ENCODE results near the gene KRTAP10-2. TPM values are rescaled to one million over a fixed set of nuclear protein-coding genes. Genes with fewer than 3 reads are reported as not detected.

The KRTAP10-2 gene
- total and polyA plus RNA-seq, 9 of the 15 experiments (the other 6 are each of a cell fraction or from before 2014, with no cell fraction given): not detected

DNA sequence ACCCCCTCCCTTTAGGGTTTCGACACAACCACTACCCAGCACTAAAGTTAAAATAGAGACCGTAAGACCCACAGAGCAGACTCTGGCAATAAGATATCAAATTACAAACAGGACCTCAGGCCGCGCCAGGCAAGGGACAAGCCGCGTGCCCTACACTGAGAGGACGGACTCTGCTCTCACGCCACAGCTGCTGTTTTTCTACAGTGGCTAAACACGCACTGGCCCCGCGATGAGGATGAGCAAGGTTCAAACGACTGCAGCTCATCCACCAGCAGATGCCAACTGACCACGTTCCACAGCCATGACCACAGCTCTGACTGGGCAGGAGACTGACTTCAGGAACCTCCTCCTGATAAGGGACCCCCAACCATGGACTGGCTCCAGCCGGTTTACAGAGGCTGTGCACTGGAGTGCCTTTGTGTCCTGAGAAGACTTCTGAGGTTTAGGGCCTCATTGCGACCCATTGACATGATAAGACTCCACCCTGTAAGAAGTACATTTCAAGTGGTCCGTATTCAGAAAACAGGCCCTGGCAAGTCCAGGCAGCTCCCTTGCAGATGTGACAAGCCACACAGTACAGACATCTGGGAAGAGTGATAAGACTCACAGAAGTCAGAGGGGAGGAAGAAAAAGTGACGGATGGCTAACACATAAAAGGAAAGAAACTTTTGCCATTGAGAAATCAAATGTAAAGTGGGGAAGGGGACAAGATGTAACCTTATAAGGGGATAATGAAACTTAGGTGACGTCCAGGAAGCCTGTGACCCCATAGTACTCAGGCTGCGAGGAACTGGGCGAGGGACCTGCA lies 42.5 kb upstream of the KRTAP10-2 start (continued):
- TF ChIP-seq, protein P1, sequence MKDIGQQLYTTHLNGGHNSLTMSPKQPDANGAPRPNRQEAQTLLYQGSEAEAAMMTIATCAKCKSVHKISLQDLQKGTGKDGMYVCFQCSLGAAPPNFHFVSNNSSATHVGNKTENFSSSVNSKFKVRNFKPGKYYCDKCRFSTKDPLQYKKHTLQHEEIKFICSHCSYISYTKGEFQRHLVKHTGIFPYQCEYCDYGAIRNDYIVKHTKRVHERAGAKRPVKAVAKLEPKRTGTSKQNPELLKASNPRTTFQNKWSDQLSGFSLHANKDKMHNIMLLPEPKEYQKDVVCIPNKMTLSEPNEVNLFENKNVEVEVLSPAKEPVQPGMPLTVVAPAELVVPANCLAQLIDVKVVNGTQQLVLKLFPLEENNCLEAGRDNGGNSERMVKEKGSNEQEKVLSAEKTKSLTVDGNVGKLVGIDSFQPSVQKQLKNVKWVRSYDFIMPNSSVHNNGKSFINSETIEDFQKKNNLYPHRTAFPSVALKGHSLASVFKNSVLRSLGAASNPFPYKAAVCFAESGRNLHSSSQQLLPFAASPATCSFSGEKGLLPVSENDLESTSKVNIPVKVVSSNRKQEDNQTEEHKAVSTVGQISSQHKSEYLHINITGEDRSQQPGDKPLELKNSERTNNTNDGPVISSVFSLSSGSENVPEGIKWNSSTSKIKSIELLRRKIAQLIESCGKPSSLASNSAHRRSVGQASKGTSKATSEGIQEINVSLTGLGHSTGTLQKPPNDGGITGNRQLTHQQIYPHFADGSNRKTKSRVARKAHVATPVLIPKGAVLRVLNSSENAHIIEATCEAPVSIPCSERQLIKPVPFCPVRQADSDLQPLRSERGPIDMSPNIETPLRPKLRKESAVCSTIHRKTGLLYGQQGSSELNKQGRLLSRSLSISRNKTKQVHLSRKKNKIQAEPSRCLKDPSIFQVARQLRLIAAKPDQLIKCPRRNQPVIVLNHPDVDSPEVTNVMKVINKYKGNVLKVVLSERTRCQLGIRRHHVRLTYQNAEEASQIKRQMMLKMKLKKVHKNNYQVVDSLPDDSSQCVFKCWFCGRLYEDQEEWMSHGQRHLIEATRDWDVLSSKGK (CRISPR knock-in tag; IDR thresholded peaks at IDR 0.05): no peak
- no peak for TF ChIP-seq MAFK (IDR thresholded peaks at IDR 0.05; ENCODE audit: low read length)
- TF ChIP-seq FOXK1 (CRISPR knock-in tag; IDR thresholded peaks at IDR 0.05; ENCODE audit: borderline replicate concordance): no peak
- TF ChIP-seq BMI1 (IDR thresholded peaks at IDR 0.05; ENCODE audit: low read length): no peak
- TF ChIP-seq ZNF263 (CRISPR knock-in tag; IDR thresholded peaks at IDR 0.05; ENCODE audit: borderline replicate concordance): no peak
- TF ChIP-seq, protein P2, sequence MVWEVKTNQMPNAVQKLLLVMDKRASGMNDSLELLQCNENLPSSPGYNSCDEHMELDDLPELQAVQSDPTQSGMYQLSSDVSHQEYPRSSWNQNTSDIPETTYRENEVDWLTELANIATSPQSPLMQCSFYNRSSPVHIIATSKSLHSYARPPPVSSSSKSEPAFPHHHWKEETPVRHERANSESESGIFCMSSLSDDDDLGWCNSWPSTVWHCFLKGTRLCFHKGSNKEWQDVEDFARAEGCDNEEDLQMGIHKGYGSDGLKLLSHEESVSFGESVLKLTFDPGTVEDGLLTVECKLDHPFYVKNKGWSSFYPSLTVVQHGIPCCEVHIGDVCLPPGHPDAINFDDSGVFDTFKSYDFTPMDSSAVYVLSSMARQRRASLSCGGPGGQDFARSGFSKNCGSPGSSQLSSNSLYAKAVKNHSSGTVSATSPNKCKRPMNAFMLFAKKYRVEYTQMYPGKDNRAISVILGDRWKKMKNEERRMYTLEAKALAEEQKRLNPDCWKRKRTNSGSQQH (CRISPR knock-in tag; IDR thresholded peaks at IDR 0.05): no peak
- TF ChIP-seq, protein P3, sequence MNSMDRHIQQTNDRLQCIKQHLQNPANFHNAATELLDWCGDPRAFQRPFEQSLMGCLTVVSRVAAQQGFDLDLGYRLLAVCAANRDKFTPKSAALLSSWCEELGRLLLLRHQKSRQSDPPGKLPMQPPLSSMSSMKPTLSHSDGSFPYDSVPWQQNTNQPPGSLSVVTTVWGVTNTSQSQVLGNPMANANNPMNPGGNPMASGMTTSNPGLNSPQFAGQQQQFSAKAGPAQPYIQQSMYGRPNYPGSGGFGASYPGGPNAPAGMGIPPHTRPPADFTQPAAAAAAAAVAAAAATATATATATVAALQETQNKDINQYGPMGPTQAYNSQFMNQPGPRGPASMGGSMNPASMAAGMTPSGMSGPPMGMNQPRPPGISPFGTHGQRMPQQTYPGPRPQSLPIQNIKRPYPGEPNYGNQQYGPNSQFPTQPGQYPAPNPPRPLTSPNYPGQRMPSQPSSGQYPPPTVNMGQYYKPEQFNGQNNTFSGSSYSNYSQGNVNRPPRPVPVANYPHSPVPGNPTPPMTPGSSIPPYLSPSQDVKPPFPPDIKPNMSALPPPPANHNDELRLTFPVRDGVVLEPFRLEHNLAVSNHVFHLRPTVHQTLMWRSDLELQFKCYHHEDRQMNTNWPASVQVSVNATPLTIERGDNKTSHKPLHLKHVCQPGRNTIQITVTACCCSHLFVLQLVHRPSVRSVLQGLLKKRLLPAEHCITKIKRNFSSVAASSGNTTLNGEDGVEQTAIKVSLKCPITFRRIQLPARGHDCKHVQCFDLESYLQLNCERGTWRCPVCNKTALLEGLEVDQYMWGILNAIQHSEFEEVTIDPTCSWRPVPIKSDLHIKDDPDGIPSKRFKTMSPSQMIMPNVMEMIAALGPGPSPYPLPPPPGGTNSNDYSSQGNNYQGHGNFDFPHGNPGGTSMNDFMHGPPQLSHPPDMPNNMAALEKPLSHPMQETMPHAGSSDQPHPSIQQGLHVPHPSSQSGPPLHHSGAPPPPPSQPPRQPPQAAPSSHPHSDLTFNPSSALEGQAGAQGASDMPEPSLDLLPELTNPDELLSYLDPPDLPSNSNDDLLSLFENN (IDR thresholded peaks at IDR 0.05; ENCODE audit: low read depth in 2 of 2, low read length in 2 of 2): peak in 1 of 2 experiments; percentile 85; a peak in 2 of 4 replicates
- 0 out of 4 replicates have a peak, but pooled peaks of 1 of the 2 experiments have one; percentile 26 for TF ChIP-seq NONO (IDR thresholded peaks at IDR 0.05; ENCODE audit: low read depth in 2 of 2, low read length in 1 of 2)
- TF ChIP-seq SPI1 (IDR thresholded peaks at IDR 0.05; ENCODE audit: borderline replicate concordance, low read depth, low read length): no peak
- TF ChIP-seq PRMT5 (CRISPR knock-in tag; IDR thresholded peaks at IDR 0.05): no peak
- no peak for TF ChIP-seq ZNF512 (tag; IDR thresholded peaks at IDR 0.05)
- TF ChIP-seq, protein P4, sequence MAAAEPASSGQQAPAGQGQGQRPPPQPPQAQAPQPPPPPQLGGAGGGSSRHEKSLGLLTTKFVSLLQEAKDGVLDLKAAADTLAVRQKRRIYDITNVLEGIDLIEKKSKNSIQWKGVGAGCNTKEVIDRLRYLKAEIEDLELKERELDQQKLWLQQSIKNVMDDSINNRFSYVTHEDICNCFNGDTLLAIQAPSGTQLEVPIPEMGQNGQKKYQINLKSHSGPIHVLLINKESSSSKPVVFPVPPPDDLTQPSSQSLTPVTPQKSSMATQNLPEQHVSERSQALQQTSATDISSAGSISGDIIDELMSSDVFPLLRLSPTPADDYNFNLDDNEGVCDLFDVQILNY (CRISPR knock-in tag; IDR thresholded peaks at IDR 0.05): no peak
- no peak for TF ChIP-seq MLX (CRISPR knock-in tag; conservative IDR thresholded peaks at IDR 0.05)

Data from K562 (cell line).